Activated T-helper 1 cell treated with anti-CD3 and anti-CD28 coated beads, Interleukin-12 subunit alpha, Interleukin-12 subunit beta, Interleukin-2, Interleukin-4 antibody, amounts not matched to agents 30 ng/mL and 10 ng/mL and 1 ng/mL, durations not matched to agents 14 hours and 24 hours and 36 hours (primary cell): ENCODE data around the gene KCNG3. TPM values are rescaled to one million over a fixed set of nuclear protein-coding genes. Genes with fewer than 3 reads are reported as not detected.

Source experiments
- DNase-seq: peaks from one replicate; pipeline ENCODE4 v3.0.0; 2021; ENCODE audit warnings: low spot score
- H3K27ac Mint-ChIP-seq: one replicate; pipeline ENCODE4 v1.8.0; 2021; ENCODE audit warnings: mild to moderate bottlenecking, mixed read lengths
- H3K27me3 Mint-ChIP-seq: one replicate; pipeline ENCODE4 v1.8.0; 2022; ENCODE audit warnings: mild to moderate bottlenecking, moderate library complexity, mixed read lengths; ENCODE audit not compliant: insufficient read depth
- H3K36me3 Mint-ChIP-seq: one replicate; pipeline ENCODE4 v1.8.0; 2021; ENCODE audit warnings: low read depth, mixed read lengths
- H3K4me1 Mint-ChIP-seq: one replicate; pipeline ENCODE4 v1.8.0; 2021; ENCODE audit warnings: low read depth, mixed read lengths
- H3K4me3 Mint-ChIP-seq: one replicate; pipeline ENCODE4 v1.8.0; 2021; ENCODE audit warnings: mild to moderate bottlenecking, moderate library complexity, mixed read lengths
- H3K9me3 Mint-ChIP-seq: one replicate; pipeline ENCODE4 v1.8.0; 2021; ENCODE audit warnings: mixed read lengths
- intact Hi-C: fragments of 100-400 bp; cut with micrococcal nuclease; formaldehyde crosslinking; loops from one replicate; pipeline ENCODE4 v1.15.1; 2024
- total RNA-seq: library from RNA; stranded (reverse); gene quantifications from 2 replicates; pipeline ENCODE4 v1.2.3, GENCODE V29; 2022

The KCNG3 gene
- total RNA-seq, 1 donor from 2014 or later: 0.10 TPM

DNA sequence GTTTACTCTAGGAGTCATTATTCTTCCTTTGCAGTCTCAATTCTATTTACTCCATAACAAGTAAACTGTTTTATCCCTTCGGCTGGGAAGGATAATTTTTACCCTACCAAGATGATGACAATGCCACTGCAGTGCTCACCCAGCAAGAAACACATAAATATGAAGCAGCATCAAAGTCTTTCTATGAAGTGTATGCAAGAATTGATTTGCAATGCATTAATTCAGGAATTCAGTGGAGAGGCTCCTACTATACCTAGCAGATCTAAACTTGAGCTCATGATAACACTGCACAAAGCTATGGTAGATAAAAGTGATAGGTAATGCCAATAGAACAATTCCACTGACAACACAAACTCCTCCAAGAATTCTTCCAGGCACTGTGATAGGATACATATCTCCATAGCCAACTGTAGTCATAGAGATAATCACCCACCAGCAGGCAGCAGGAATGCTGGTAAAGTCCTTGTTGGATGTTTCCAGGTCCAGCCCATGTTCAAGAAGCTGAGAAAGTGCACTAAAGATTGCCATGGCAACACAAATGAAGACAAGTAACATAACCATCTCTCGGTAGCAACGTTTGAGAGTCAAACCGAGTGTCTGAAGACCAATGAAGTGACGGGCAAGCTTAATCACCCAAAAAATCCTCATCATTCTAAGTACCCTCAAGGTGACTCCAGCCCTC, 49.9 kb downstream of the KCNG3 start:
- intact Hi-C loops: no loop called here
- no peak overlapping the region for H3K27ac Mint-ChIP-seq
- H3K27me3 Mint-ChIP-seq: peaks cover 10% of the 10 kb centered on the region
- H3K4me3 Mint-ChIP-seq: no peak overlapping the region
- H3K9me3 Mint-ChIP-seq: no peaks in the 10 kb centered on the region
- DNase-seq: no peak
- no peaks in the 10 kb centered on the region for H3K4me1 Mint-ChIP-seq
- H3K36me3 Mint-ChIP-seq: no peaks in the 10 kb centered on the region

DNA sequence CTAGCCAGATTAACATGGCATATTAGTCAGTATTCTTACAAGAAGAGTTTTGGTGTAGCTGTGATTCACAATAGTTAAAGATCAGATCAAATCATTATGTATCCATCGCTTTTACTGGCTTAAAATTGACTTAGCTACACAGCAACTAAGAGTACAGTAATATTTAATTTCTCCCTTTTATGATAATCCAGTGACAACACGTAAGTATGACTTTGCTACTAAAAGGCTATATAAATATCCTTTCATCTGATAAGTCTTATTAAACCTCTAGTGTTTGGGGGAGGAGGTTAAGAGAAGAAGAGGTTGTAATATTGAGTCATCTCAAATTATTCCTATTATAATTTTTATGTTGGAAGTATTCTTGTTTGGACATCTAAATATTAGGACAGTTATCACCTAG, 51.0 kb downstream of the KCNG3 start:
- DNase-seq: no peak
- no peak overlapping the region for H3K27ac Mint-ChIP-seq
- H3K36me3 Mint-ChIP-seq: no peaks in the 10 kb centered on the region
- H3K9me3 Mint-ChIP-seq: no peaks in the 10 kb centered on the region
- H3K27me3 Mint-ChIP-seq: peaks cover 10% of the 10 kb centered on the region
- H3K4me1 Mint-ChIP-seq: no peaks in the 10 kb centered on the region
- intact Hi-C loops: no loop called here
- no peak overlapping the region for H3K4me3 Mint-ChIP-seq

- intact Hi-C loops: no loop called here
- Mint-ChIP-seq H3K9me3 (no peaks in the 10 kb centered on the region), H3K27me3 (peaks cover 19% of the 10 kb centered on the region), H3K27ac (no peak overlapping the region), H3K4me3 (no peak overlapping the region), H3K4me1 (no peaks in the 10 kb centered on the region), H3K36me3 (no peaks in the 10 kb centered on the region)
- DNase-seq: no peak
Observed at GRCh38 chr2:42438685-42439084, 55.1 kb downstream of the KCNG3 start.

- no peaks in the 10 kb centered on the region for H3K36me3 Mint-ChIP-seq
- no peak overlapping the region for H3K27ac Mint-ChIP-seq
- no peak overlapping the region for H3K4me3 Mint-ChIP-seq
- no peak for DNase-seq
- intact Hi-C loops: no loop called here
- H3K27me3 Mint-ChIP-seq: peaks cover 20% of the 10 kb centered on the region
- H3K4me1 Mint-ChIP-seq: no peaks in the 10 kb centered on the region
- no peaks in the 10 kb centered on the region for H3K9me3 Mint-ChIP-seq
Observed at GRCh38 chr2:42436370-42436769, 57.4 kb downstream of the KCNG3 start.

- H3K36me3 Mint-ChIP-seq: no peaks in the 10 kb centered on the region
- no peak for DNase-seq
- H3K4me1 Mint-ChIP-seq: no peaks in the 10 kb centered on the region
- intact Hi-C loops: no loop called here
- H3K4me3 Mint-ChIP-seq: no peak overlapping the region
- no peak overlapping the region for H3K27ac Mint-ChIP-seq
- H3K9me3 Mint-ChIP-seq: no peaks in the 10 kb centered on the region
- H3K27me3 Mint-ChIP-seq: peaks cover 16% of the 10 kb centered on the region
Observed at GRCh38 chr2:42435628-42436027, 58.2 kb downstream of the KCNG3 start.

DNA sequence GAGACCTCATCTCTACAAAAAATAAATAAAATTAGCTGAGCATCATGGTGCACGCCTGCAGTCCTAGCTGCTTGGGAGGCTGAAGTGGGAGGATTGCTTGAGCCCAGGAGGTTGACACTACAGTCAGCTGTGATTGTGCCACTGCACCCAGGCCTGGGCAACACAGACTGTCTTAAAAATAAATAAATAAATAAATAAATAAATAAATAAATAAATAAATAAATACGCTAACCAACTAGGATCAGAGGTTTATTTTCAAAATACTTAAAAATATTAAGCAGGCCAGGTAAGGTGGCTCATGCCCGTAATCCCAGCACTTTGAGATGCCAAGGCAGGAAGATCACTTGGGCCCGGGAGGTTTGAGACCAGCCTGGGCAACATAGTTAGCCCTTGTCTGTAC, 63.6 kb downstream of the KCNG3 start:
- Mint-ChIP-seq H3K4me3 (no peak overlapping the region), H3K27ac (no peak overlapping the region)

GRCh38 chr2:42429352-42429751, 64.4 kb downstream of the KCNG3 start:
- H3K9me3 Mint-ChIP-seq: no peaks in the 10 kb centered on the region
- H3K27ac Mint-ChIP-seq: no peak overlapping the region
- peaks cover 4% of the 10 kb centered on the region for H3K27me3 Mint-ChIP-seq

More for the DNA sequence above, 63.6 kb downstream of the KCNG3 start:
- intact Hi-C loops: no loop called here
- Mint-ChIP-seq H3K9me3 (no peaks in the 10 kb centered on the region), H3K4me1 (no peaks in the 10 kb centered on the region), H3K36me3 (no peaks in the 10 kb centered on the region), H3K27me3 (peaks cover 11% of the 10 kb centered on the region)
- no peak for DNase-seq

DNA sequence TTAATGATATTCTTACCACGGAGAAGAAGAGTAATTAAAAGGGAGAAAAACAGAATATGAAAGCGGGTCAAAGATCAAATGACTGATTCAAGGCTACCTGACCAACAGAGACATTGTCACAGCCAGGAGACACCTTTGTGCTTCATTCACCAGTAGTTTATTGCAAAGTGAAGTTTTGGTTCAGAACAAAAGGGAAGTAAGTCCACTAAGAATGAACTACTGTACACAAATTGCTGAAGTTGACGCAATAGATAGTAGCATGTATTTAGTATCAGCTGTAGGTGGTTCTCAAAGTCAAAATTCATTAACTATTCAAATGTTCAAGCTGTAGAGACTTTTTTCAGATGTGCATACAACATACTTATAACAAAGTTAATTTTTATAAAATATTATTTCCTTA, 68.1 kb downstream of the KCNG3 start:
- intact Hi-C loops: no loop called here
- no peaks in the 10 kb centered on the region for H3K36me3 Mint-ChIP-seq

More at GRCh38 chr2:42429352-42429751, 64.4 kb downstream of the KCNG3 start:
- intact Hi-C loops: no loop called here
- no peak for DNase-seq
- H3K4me3 Mint-ChIP-seq: no peak overlapping the region
- no peaks in the 10 kb centered on the region for H3K36me3 Mint-ChIP-seq
- no peaks in the 10 kb centered on the region for H3K4me1 Mint-ChIP-seq

GRCh38 chr2:42424033-42424432, 69.7 kb downstream of the KCNG3 start:
- no peak overlapping the region for H3K27ac Mint-ChIP-seq
- H3K9me3 Mint-ChIP-seq: no peaks in the 10 kb centered on the region
- no peaks in the 10 kb centered on the region for H3K27me3 Mint-ChIP-seq
- no peaks in the 10 kb centered on the region for H3K36me3 Mint-ChIP-seq
- no peak overlapping the region for H3K4me3 Mint-ChIP-seq
- DNase-seq: no peak
- H3K4me1 Mint-ChIP-seq: peaks cover 9% of the 10 kb centered on the region
- intact Hi-C loops: loop anchor here (5.0 kb wide), 1 partner anchor 68 kb away; the partner anchor contains the start of gene KCNG3

More for the DNA sequence above, 68.1 kb downstream of the KCNG3 start:
- H3K27ac Mint-ChIP-seq: no peak overlapping the region
- no peaks in the 10 kb centered on the region for H3K27me3 Mint-ChIP-seq
- DNase-seq: no peak
- H3K9me3 Mint-ChIP-seq: no peaks in the 10 kb centered on the region
- no peak overlapping the region for H3K4me3 Mint-ChIP-seq
- H3K4me1 Mint-ChIP-seq: peaks cover 6% of the 10 kb centered on the region

- H3K4me1 Mint-ChIP-seq: peaks cover 9% of the 10 kb centered on the region
- no peaks in the 10 kb centered on the region for H3K9me3 Mint-ChIP-seq
- no peaks in the 10 kb centered on the region for H3K27me3 Mint-ChIP-seq
- DNase-seq: no peak
- intact Hi-C loops: loop anchor here (2.0 to 5.0 kb wide), 2 partner anchors 61 to 71 kb away; partner anchors contain the start of genes COX7A2L and KCNG3
- H3K36me3 Mint-ChIP-seq: no peaks in the 10 kb centered on the region
- H3K27ac Mint-ChIP-seq: no peak overlapping the region
- no peak overlapping the region for H3K4me3 Mint-ChIP-seq
Observed at GRCh38 chr2:42421601-42422239, 72.1 kb downstream of the KCNG3 start.

GRCh38 chr2:42421157-42421485, 72.7 kb downstream of the KCNG3 start:
- intact Hi-C loops: loop anchor here (2.0 to 5.0 kb wide), 2 partner anchors 60 to 71 kb away; partner anchors contain the start of genes COX7A2L and KCNG3
- no peak for DNase-seq
- H3K27ac Mint-ChIP-seq: no peak overlapping the region

GRCh38 chr2:42414648-42415047, 79.1 kb downstream of the KCNG3 start:
- Mint-ChIP-seq H3K4me3 (no peak overlapping the region), H3K36me3 (no peaks in the 10 kb centered on the region), H3K9me3 (peaks cover 27% of the 10 kb centered on the region), H3K27ac (no peak overlapping the region), H3K4me1 (no peaks in the 10 kb centered on the region), H3K27me3 (no peaks in the 10 kb centered on the region)
- DNase-seq: no peak
- intact Hi-C loops: no loop called here

More at GRCh38 chr2:42421157-42421485, 72.7 kb downstream of the KCNG3 start:
- Mint-ChIP-seq H3K9me3 (no peaks in the 10 kb centered on the region), H3K36me3 (no peaks in the 10 kb centered on the region), H3K4me1 (peaks cover 9% of the 10 kb centered on the region), H3K27me3 (no peaks in the 10 kb centered on the region), H3K4me3 (no peak overlapping the region)

GRCh38 chr2:42414158-42414557, 79.6 kb downstream of the KCNG3 start:
- Mint-ChIP-seq H3K9me3 (peaks cover 27% of the 10 kb centered on the region), H3K4me3 (no peak overlapping the region), H3K27ac (no peak overlapping the region), H3K4me1 (no peaks in the 10 kb centered on the region), H3K36me3 (no peaks in the 10 kb centered on the region), H3K27me3 (no peaks in the 10 kb centered on the region)
- intact Hi-C loops: no loop called here
- DNase-seq: no peak
